H9 (cell line): ENCODE results near the gene NFILZ. TPM values are rescaled to one million over a fixed set of nuclear protein-coding genes. Genes with fewer than 3 reads are reported as not detected.

Source experiments
- DNase-seq: peaks from one replicate; pipeline ENCODE4 v3.0.0-alpha.2; 2017
- H2AFZ ChIP-seq: one replicate; pipeline ENCODE4 v1.6.1; 2013; ENCODE audit warnings: mild to moderate bottlenecking, low read length, control low read depth, moderate library complexity
- H2AK5ac ChIP-seq: 2 replicates; pipeline ENCODE4 v1.6.1; 2013; ENCODE audit warnings: low read length, control low read depth, mixed read lengths; ENCODE audit not compliant: insufficient read length
- H2BK120ac ChIP-seq: one replicate; pipeline ENCODE4 v1.6.1; 2013; ENCODE audit warnings: low read depth, mild to moderate bottlenecking, low read length, control low read depth, inconsistent platforms; ENCODE audit not compliant: poor library complexity, severe bottlenecking
- H2BK12ac ChIP-seq: 2 replicates; pipeline ENCODE4 v1.6.1; 2013; ENCODE audit warnings: low read length, control low read depth, mixed read lengths, low read depth; ENCODE audit not compliant: insufficient read length
- H2BK15ac ChIP-seq: 2 replicates; pipeline ENCODE4 v1.6.1; 2013; ENCODE audit warnings: low read depth, low read length, control low read depth
- H2BK20ac ChIP-seq: one replicate; pipeline ENCODE4 v1.6.1; 2013; ENCODE audit warnings: low read depth, mild to moderate bottlenecking, low read length, control low read depth, inconsistent platforms; ENCODE audit not compliant: poor library complexity, severe bottlenecking
- H2BK5ac ChIP-seq: 2 replicates; pipeline ENCODE4 v1.6.1; 2013; ENCODE audit warnings: low read length, control low read depth, mixed read lengths; ENCODE audit not compliant: insufficient read length
- H3K14ac ChIP-seq: 2 replicates; pipeline ENCODE4 v1.6.1; 2013; ENCODE audit warnings: low read length, control low read depth; ENCODE audit not compliant: insufficient read depth
- H3K18ac ChIP-seq: 2 replicates; pipeline ENCODE4 v1.6.1; 2013; ENCODE audit warnings: low read depth, mild to moderate bottlenecking, mixed read lengths, low read length, control low read depth; ENCODE audit not compliant: insufficient read length
- H3K23ac ChIP-seq: 2 replicates; pipeline ENCODE4 v1.6.1; 2013; ENCODE audit warnings: low read length, control low read depth, mixed read lengths, low read depth; ENCODE audit not compliant: insufficient read length
- H3K23me2 ChIP-seq: 2 replicates; pipeline ENCODE4 v1.6.1; 2013; ENCODE audit warnings: low read depth, mild to moderate bottlenecking, mixed read lengths, low read length, control low read depth; ENCODE audit not compliant: insufficient read length, poor library complexity, severe bottlenecking
- H3K27ac ChIP-seq: 2 replicates; pipeline ENCODE4 v1.5.1; 2013; ENCODE audit warnings: low read length, control low read depth, mixed read lengths, low read depth; ENCODE audit not compliant: insufficient read length
- H3K27me3 ChIP-seq: 2 replicates; pipeline ENCODE4 v1.6.1; 2013; ENCODE audit warnings: low read length, control low read depth, inconsistent platforms; ENCODE audit not compliant: insufficient read depth
- H3K4ac ChIP-seq: 2 replicates; pipeline ENCODE4 v1.6.1; 2013; ENCODE audit warnings: low read depth, mild to moderate bottlenecking, control low read depth, inconsistent platforms, low read length, moderate library complexity
- H3K4me1 ChIP-seq: 2 replicates; pipeline ENCODE4 v1.6.1; 2013; ENCODE audit warnings: low read length, control low read depth, inconsistent platforms; ENCODE audit not compliant: insufficient read depth
- H3K4me2 ChIP-seq: 2 replicates; pipeline ENCODE4 v1.6.1; 2013; ENCODE audit warnings: low read length, control low read depth, mixed read lengths; ENCODE audit not compliant: insufficient read length, insufficient read depth
- H3K56ac ChIP-seq: 2 replicates; pipeline ENCODE4 v1.6.1; 2013; ENCODE audit warnings: low read depth, mild to moderate bottlenecking, mixed read lengths, low read length, control low read depth; ENCODE audit not compliant: insufficient read length
- H3K79me1 ChIP-seq: 2 replicates; pipeline ENCODE4 v1.6.1; 2013; ENCODE audit warnings: low read depth, mild to moderate bottlenecking, moderate library complexity, low read length, control low read depth, inconsistent platforms; ENCODE audit not compliant: insufficient read depth, poor library complexity, severe bottlenecking
- H3K79me2 ChIP-seq: 2 replicates; pipeline ENCODE4 v1.6.1; 2013; ENCODE audit warnings: low read length, control low read depth, inconsistent platforms; ENCODE audit not compliant: insufficient read depth
- H3K9ac ChIP-seq: 2 replicates; pipeline ENCODE4 v1.6.1; 2013; ENCODE audit warnings: low read length, control low read depth, mixed read lengths; ENCODE audit not compliant: insufficient read length; ENCODE audit errors: extremely low read depth
- H3K9me3 ChIP-seq: one replicate; pipeline ENCODE4 v1.6.1; 2013; ENCODE audit warnings: low read depth, low read length, inconsistent platforms; ENCODE audit not compliant: control insufficient read depth
- H3T11ph ChIP-seq: one replicate; pipeline ENCODE4 v1.6.1; 2013; ENCODE audit warnings: mild to moderate bottlenecking, low read length, control low read depth, inconsistent platforms
- H4K20me1 ChIP-seq: one replicate; pipeline ENCODE4 v1.6.1; 2013; ENCODE audit not compliant: control insufficient read depth, insufficient read length, insufficient read depth
- H4K5ac ChIP-seq: 2 replicates; pipeline ENCODE4 v1.6.1; 2013; ENCODE audit warnings: low read depth, mild to moderate bottlenecking, mixed read lengths, low read length, control low read depth; ENCODE audit not compliant: insufficient read length
- H4K8ac ChIP-seq: replicated peaks from 2 replicates; pipeline ENCODE4 v1.6.1; 2013; ENCODE audit warnings: low read length, control low read depth, mixed read lengths, low read depth; ENCODE audit not compliant: insufficient read length
- H4K91ac ChIP-seq: 2 replicates; pipeline ENCODE4 v1.6.1; 2013; ENCODE audit warnings: low read depth, mild to moderate bottlenecking, moderate library complexity, mixed read lengths, low read length, control low read depth; ENCODE audit not compliant: insufficient read length
- H3K27ac Mint-ChIP-seq, 3 experiments: 2 replicates in 2 of 3; 3 replicates in 1 of 3; pipeline ENCODE4 v1.8.0; 2020 to 2021; ENCODE audit warnings: mixed read lengths in 3 of 3, mild to moderate bottlenecking in 1 of 3, moderate library complexity in 1 of 3
- H3K27me3 Mint-ChIP-seq: 2 replicates; pipeline ENCODE4 v1.8.0; 2021; ENCODE audit warnings: low read depth, mild to moderate bottlenecking, moderate library complexity, mixed read lengths
- H3K36me3 Mint-ChIP-seq, 3 experiments: 2 replicates in 2 of 3; 3 replicates in 1 of 3; pipeline ENCODE4 v1.8.0; 2020 to 2021; ENCODE audit warnings: low read depth in 3 of 3, mixed read lengths in 3 of 3; ENCODE audit not compliant: insufficient read depth in 1 of 3
- H3K4me1 Mint-ChIP-seq, 2 experiments: 2 replicates each; pipeline ENCODE4 v1.8.0; 2020; ENCODE audit warnings: mixed read lengths in 2 of 2
- H3K4me3 Mint-ChIP-seq, 2 experiments: 2 replicates in 1 of 2; 3 replicates in 1 of 2; pipeline ENCODE4 v1.8.0; 2020 to 2021; ENCODE audit warnings: mild to moderate bottlenecking in 2 of 2, mixed read lengths in 2 of 2, moderate library complexity in 1 of 2
- H3K9me3 Mint-ChIP-seq, 2 experiments: 2 replicates in 1 of 2; 3 replicates in 1 of 2; pipeline ENCODE4 v1.8.0; 2020; ENCODE audit warnings: mild to moderate bottlenecking in 2 of 2, mixed read lengths in 2 of 2, moderate library complexity in 1 of 2
- CTCF ChIP-seq: fragments of 200-600 bp; sonication (generic); conservative IDR thresholded peaks from 3 replicates; pipeline ENCODE4 v1.8.0; 2021; ENCODE audit warnings: antibody characterized with exemption, mild to moderate bottlenecking
- WGBS: extraction: QIAGEN DNeasy Blood & Tissue Kit; methylation state at CpG from one replicate; pipeline ENCODE4 v1.1.7; 2013; ENCODE audit warnings: missing lambda C conversion rate, low lambda C conversion rate, mixed read lengths; ENCODE audit not compliant: insufficient read length; ENCODE audit errors: extremely low coverage; 5-methylcytosine and 5-hydroxymethylcytosine counted together
- total RNA-seq: library from RNA; stranded (reverse); gene quantifications from 2 replicates; pipeline ENCODE4 v1.2.1, GENCODE V29; 2021

Gene NFILZ
- total RNA-seq, 1 experiment from 2014 or later = not detected

- Histone ChIP-seq H3K23me2 (no peaks in the 10 kb centered on the region), H3K56ac (no peak overlapping the region), H3K27ac (no peak overlapping the region), H3K9ac (no peak overlapping the region), H3K79me1 (no peaks in the 10 kb centered on the region), H2AFZ (no peak overlapping the region), H2BK5ac (no peak overlapping the region), H3K23ac (no peak overlapping the region), H3K14ac (no peak overlapping the region), H2BK20ac (no peak overlapping the region), H3K4me1 (no peaks in the 10 kb centered on the region), H3K79me2 (no peaks in the 10 kb centered on the region), H4K91ac (no peak overlapping the region), H2BK120ac (no peak overlapping the region), H3K18ac (no peak overlapping the region), H3K27me3 (no peaks in the 10 kb centered on the region), H4K8ac (no peak overlapping the region), H2BK15ac (no peak overlapping the region), H2BK12ac (no peak overlapping the region), H3K4ac (no peak overlapping the region), H3T11ph (no peak overlapping the region), H2AK5ac (no peak overlapping the region), H3K4me2 (no peak overlapping the region), H4K5ac (no peak overlapping the region), H4K20me1 (no peaks in the 10 kb centered on the region), H3K9me3 (no peaks in the 10 kb centered on the region)
- H3K4me3 Mint-ChIP-seq = no peak overlapping the region
- no peaks in the 10 kb centered on the region for H3K9me3 Mint-ChIP-seq
- no CpG with 5 or more reads among the region's 8 CpGs for WGBS
- no peak overlapping the region for H3K27ac Mint-ChIP-seq
- H3K27me3 Mint-ChIP-seq = no peaks in the 10 kb centered on the region; the same call in none of the 2 replicates
- TF ChIP-seq CTCF = no peak
- peaks cover 4 to 6% of the 10 kb centered on the region in 2 experiments; a peak in 2 of 4 replicates for H3K4me1 Mint-ChIP-seq
- DNase-seq = no peak
- no peaks in the 10 kb centered on the region for H3K36me3 Mint-ChIP-seq
These were observed 11.7 kb upstream of the NFILZ start for GRCh38 chr19:8618751-8619150.
